Measurements from ENCODE around the gene ANKH.

DNA sequence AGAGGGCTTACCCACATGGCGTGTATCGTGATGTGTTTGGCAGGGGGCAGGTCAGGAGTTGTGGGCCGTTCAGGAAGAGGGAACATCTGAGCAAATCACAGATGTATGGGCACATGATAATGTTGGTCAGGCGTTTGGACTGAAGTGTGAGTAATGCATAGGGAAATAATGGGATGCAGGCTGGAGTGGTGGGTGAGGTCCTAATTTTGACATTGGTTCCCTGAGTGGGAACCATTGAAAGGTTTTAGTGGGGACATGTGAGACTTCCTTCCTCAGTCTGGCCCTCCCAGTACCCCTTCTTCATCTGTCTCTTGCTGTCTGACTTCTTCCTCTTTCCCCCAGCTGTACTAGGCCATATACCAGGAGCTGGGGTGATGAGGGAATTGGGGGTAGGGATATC is 199.5 kb downstream of the ANKH start:
- TF ChIP-seq, protein P1, sequence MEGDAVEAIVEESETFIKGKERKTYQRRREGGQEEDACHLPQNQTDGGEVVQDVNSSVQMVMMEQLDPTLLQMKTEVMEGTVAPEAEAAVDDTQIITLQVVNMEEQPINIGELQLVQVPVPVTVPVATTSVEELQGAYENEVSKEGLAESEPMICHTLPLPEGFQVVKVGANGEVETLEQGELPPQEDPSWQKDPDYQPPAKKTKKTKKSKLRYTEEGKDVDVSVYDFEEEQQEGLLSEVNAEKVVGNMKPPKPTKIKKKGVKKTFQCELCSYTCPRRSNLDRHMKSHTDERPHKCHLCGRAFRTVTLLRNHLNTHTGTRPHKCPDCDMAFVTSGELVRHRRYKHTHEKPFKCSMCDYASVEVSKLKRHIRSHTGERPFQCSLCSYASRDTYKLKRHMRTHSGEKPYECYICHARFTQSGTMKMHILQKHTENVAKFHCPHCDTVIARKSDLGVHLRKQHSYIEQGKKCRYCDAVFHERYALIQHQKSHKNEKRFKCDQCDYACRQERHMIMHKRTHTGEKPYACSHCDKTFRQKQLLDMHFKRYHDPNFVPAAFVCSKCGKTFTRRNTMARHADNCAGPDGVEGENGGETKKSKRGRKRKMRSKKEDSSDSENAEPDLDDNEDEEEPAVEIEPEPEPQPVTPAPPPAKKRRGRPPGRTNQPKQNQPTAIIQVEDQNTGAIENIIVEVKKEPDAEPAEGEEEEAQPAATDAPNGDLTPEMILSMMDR (IDR thresholded peaks at IDR 0.05; ENCODE audit: poor library complexity, severe bottlenecking): no peak
- TF ChIP-seq POLR2AphosphoS5 (IDR thresholded peaks at IDR 0.05) (no peak), TAF1 (IDR thresholded peaks at IDR 0.05; ENCODE audit: low read depth) (no peak), SMC3 (conservative IDR thresholded peaks at IDR 0.05; ENCODE audit: poor library complexity) (no peak), RAD21 (conservative IDR thresholded peaks at IDR 0.05) (no peak), EP300 (conservative IDR thresholded peaks at IDR 0.05; ENCODE audit: poor library complexity, severe bottlenecking) (no peak), EZH2 (IDR thresholded peaks at IDR 0.05; ENCODE audit: borderline replicate concordance, insufficient read depth, low read length, poor library complexity, severe bottlenecking) (no peak)

Data from neural cell (in vitro differentiated cells).